BJ (cell line): ENCODE results near the gene NCKAP5L. TPM values are rescaled to one million over a fixed set of nuclear protein-coding genes. Genes with fewer than 3 reads are reported as not detected.

ENCODE experiments used
- CTCF ChIA-PET: fragments of 350-600 bp; formaldehyde crosslinking; extraction: SDS; loops from one replicate; lab custom pipeline; 2021; ENCODE audit warnings: antibody characterized with exemption, inconsistent platforms; lab: Yijun Ruan, JAX
- POLR2A ChIA-PET: fragments of 300-600 bp; sonication (Branson Sonifier 250); formaldehyde crosslinking; extraction: SDS; loops from one replicate; lab custom pipeline; 2021; ENCODE audit warnings: antibody characterized with exemption; lab: Charles Lee
- DNase-seq: peaks from one replicate; pipeline ENCODE4 v3.0.0-alpha.2; 2011; ENCODE audit warnings: low read depth
- H3K27me3 ChIP-seq: 2 replicates; pipeline ENCODE4 v1.6.0; 2011; ENCODE audit warnings: low read length; ENCODE audit not compliant: control insufficient read depth, insufficient read depth
- H3K36me3 ChIP-seq: 2 replicates; pipeline ENCODE4 v1.5.1; 2011; ENCODE audit warnings: low read length; ENCODE audit not compliant: control insufficient read depth, insufficient read depth
- H3K4me3 ChIP-seq: 2 replicates; pipeline ENCODE4 v1.5.1; 2011; ENCODE audit warnings: low read depth, mild to moderate bottlenecking, control low read depth, low read length
- polyA plus RNA-seq: library from polyadenylated mRNA; depleted of rRNA; stranded (reverse); fragments of >200 nt; gene quantifications from 2 replicates; pipeline ENCODE4 v1.2.3, GENCODE V29; 2011
- TF ChIP-seq, protein P1 (sequence below): IDR thresholded peaks from 2 replicates; pipeline ENCODE4 v1.5.1; 2011; ENCODE audit warnings: low read depth, mild to moderate bottlenecking, control low read depth, inconsistent platforms, low read length, moderate library complexity; ENCODE audit not compliant: insufficient read depth

The NCKAP5L gene
- polyA plus RNA-seq, 1 experiment = 13.2 TPM

DNA sequence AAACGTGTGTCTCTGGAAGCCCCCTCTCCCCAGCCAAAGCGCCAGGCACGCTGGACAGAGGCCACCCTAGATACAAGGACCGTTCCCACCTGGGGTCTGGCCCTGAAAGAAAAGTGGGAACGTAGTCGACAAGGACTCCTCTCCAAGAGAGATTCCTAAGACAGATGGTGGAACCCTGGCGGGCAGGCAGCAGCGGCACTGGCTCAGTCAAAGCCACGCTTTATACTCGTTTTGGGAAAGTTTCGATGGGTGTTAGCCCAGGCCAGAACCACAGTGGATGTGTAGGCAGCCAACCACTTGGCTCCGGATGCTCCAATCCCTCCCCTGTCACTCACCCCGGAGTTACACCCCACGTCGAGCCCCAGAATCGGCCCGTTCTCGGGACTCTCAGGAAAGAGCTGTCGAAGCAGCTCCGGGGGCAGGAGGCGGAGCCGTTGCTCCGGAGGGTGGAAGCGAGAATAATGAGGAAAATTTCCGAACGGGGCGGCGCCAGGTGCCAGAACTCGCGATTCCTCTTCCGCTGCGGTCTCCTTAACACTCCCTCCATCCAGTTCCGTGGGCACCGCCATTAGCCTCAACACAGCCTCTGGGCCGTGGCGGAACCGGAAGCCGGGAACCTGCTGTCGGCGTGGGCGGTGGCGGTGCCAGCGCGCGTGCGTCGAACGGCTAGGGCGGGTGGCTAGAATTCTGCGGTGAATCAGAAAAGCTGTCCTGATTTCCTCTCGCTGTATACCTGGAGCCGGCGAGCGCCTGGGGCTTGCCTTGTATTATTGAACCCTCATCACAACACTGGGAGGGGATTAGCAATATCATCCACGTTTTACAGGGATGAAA, 14.5 kb upstream of the NCKAP5L start, which contains the start of gene BCDIN3D:
TSS of gene BCDIN3D (minus strand) at position 588 of the 834 bp plus-strand sequence. CDS start at position 569, 19 bp downstream.
- H3K36me3 ChIP-seq = no peaks in the 10 kb centered on the region
- POLR2A ChIA-PET = interaction anchor here (0.6 to 0.9 kb wide), 4 partner anchors 11 to 1057 kb away, joined by 3 to 15 read pairs (median 4); partner anchors contain the start of gene NCKAP5L
- no peaks in the 10 kb centered on the region for H3K27me3 ChIP-seq
- TF ChIP-seq, protein P1, sequence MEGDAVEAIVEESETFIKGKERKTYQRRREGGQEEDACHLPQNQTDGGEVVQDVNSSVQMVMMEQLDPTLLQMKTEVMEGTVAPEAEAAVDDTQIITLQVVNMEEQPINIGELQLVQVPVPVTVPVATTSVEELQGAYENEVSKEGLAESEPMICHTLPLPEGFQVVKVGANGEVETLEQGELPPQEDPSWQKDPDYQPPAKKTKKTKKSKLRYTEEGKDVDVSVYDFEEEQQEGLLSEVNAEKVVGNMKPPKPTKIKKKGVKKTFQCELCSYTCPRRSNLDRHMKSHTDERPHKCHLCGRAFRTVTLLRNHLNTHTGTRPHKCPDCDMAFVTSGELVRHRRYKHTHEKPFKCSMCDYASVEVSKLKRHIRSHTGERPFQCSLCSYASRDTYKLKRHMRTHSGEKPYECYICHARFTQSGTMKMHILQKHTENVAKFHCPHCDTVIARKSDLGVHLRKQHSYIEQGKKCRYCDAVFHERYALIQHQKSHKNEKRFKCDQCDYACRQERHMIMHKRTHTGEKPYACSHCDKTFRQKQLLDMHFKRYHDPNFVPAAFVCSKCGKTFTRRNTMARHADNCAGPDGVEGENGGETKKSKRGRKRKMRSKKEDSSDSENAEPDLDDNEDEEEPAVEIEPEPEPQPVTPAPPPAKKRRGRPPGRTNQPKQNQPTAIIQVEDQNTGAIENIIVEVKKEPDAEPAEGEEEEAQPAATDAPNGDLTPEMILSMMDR = no peak
- H3K4me3 ChIP-seq = peak within 1 kb of the TSS; percentile 80
- CTCF ChIA-PET = interaction anchor here (1.0 to 7.0 kb wide), 4 partner anchors 8 to 65 kb away, joined by 3 to 37 read pairs (median 5); no protein-coding TSS in a partner anchor
- DNase-seq = peak; percentile 52

DNA sequence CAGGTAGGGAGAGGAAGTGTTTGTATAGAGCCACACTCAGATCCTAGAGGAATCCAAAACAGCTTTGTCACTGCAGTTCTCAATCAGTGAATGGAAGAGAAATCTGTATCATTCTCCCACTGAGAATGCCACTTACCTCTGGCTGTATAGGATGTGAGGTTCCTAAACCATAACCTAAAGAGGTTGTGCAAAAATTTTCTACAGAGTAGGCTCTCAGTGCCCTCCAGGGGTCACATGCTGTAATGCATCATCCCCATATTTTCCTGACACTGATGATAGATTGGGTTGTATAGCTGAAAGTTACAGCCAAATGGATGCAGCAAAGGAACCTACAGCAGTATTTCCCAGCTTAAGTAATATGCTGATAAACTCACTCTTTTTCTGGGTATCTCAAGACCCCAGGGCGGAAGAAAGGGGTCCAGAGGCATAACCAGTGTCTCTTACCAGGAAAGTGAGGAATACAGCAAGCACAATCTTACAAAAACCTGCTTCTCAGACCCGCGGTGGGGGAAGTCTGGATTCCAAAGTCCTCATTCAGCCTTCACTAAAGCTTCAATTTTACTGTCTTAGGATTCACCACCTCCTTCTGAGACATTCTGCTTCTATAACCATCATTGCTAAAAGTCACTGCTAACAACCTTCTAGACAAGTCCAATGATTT, 10.9 kb upstream of the NCKAP5L start:
- H3K4me3 ChIP-seq = no peak overlapping the region
- DNase-seq = no peak
- TF ChIP-seq, protein P1 = peak; percentile 69
- CTCF ChIA-PET = interaction anchor here (0.6 to 6.3 kb wide), 18 partner anchors 10 to 203 kb away, joined by 3 to 59 read pairs (median 5); partner anchors contain the start of genes NCKAP5L and TMBIM6
- POLR2A ChIA-PET = no interaction called here
- no peaks in the 10 kb centered on the region for H3K36me3 ChIP-seq
- H3K27me3 ChIP-seq = no peaks in the 10 kb centered on the region

DNA sequence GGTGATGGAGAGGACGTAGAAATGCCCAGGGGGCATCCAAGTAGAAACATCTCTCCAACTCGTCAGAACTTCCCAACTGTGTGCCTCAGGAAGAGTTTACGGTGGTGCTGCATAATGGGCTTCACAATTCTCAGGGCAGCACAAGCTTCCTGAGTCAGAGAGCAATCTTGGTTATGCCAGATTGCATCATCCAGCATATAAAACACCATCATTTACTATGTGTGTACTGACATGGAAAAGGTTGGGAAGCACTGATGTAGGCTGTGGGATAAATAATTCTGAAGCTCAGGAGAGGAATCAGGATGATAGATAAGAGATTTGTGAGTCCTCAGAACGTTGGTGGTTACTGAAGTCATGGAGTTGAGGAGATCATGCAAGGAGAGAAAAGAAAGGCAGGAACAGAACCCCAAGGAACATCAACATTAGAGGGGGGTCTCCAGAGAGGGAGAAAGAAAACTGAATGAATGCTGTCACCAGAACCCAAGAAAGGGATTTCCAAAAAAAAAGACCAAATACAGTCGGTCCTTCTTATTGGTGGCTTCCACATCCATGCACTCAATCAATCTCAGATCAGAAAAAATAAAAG, 4.7 kb upstream of the NCKAP5L start:
- peak; percentile 64 for DNase-seq
- H3K27me3 ChIP-seq = no peaks in the 10 kb centered on the region
- H3K4me3 ChIP-seq = no peak overlapping the region
- ChIA-PET POLR2A (no interaction called here), CTCF (interaction anchor here (1.2 to 2.1 kb wide), 2 partner anchors 55 to 58 kb away, joined by 3 to 7 read pairs; no protein-coding TSS in a partner anchor)
- no peaks in the 10 kb centered on the region for H3K36me3 ChIP-seq
- TF ChIP-seq, protein P1 = no peak

DNA sequence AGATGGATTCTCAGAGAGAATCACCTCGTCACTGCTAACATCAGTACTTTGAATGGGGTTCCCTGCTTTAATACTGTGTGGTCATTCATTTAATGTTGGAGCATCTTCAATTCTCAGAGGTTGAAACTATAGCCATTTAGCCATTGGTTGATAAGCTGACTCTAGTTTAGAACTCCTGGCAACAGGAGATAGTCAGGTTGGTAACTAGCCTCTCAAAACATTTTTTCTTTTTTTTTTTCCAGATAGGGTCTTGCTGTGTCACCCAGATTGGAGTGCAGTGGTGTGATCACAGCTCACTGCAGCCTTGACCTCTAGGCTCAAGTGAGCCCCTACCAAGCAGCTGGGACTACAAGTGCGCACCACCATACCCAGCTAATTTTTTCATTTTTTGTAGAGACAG, 3.5 kb upstream of the NCKAP5L start:
- POLR2A ChIA-PET = interaction anchor here (0.6 kb wide), 1 partner anchor 11 kb away, joined by 4 read pairs; the partner anchor contains the start of gene BCDIN3D
- TF ChIP-seq, protein P1 = no peak
- Histone ChIP-seq H3K27me3 (no peaks in the 10 kb centered on the region), H3K36me3 (no peaks in the 10 kb centered on the region), H3K4me3 (no peak overlapping the region)
- DNase-seq = no peak
- CTCF ChIA-PET = interaction anchor here (2.1 kb wide), 1 partner anchor 54 kb away, joined by 7 read pairs; no protein-coding TSS in a partner anchor
